SH-SY5Y (cell line): Measurements from ENCODE around the gene UBE2A.

Experiments
- GATA2 ChIP-seq: IDR thresholded peaks from 2 replicates; pipeline ENCODE4 v1.6.1; 2011; ENCODE audit warnings: mild to moderate bottlenecking, low read depth, low read length
- GATA3 ChIP-seq: IDR thresholded peaks from 2 replicates; pipeline ENCODE4 v1.6.1; 2011; ENCODE audit warnings: low read depth, mild to moderate bottlenecking, low read length, moderate library complexity

DNA sequence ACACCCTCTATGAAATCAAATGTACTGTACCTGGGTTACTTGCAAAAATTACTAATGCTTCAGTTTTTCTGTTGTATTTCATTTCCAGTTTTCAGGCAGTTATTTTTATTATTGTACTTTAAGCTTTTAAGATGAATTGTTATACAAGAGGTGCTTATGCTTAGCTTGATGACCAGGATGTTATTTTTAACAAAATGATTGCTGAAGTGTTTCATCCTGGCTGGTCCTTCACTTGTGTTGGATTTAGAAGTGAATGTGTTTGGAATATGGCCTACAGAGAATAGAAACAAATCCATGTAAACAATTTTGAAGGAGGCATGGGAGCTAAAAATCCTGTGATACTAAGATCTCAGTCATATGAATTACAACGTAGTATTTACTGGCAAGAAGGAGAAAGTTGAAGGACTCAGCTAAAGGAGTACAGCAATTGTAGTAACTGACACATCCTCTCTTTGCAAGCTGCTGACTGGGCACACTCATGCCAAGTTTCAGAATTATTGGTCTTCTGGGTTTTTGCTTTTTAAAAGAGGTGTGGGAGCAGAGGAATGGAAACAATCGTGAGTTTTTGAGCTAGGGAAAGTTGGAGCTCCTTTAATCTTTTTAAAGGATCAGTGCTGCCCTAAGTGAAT, 9.2 kb downstream of the UBE2A start:
- no peak for TF ChIP-seq GATA2
- TF ChIP-seq GATA3, result no peak
